Spleen (tissue), 11 donors: ENCODE results near the gene NFE2L2. TPM values are rescaled to one million over a fixed set of nuclear protein-coding genes. Genes with fewer than 3 reads are reported as not detected.

Experiments used
- DNase-seq: peaks from one replicate; pipeline ENCODE4 v3.0.0-alpha.2; 2020
- H3K27ac ChIP-seq, 8 donors: fragments of 200-600 bp; sonication (generic) in 7 of 8; 1 replicate in 4 of 8; 2 replicates in 4 of 8; pipeline versions ENCODE4 v1.5.0 to v1.8.0; 2016 to 2021; ENCODE audit warnings: inconsistent platforms in 4 of 8, mild to moderate bottlenecking in 4 of 8, moderate library complexity in 1 of 8
- H3K27me3 ChIP-seq, 7 donors: fragments of 200-600 bp; sonication (generic) in 6 of 7; replicated peaks in 1 of 7; 1 replicate in 4 of 7; 2 replicates in 3 of 7; pipeline versions ENCODE4 v1.5.0 to v1.8.0; 2016 to 2021; ENCODE audit warnings: inconsistent platforms in 3 of 7, mild to moderate bottlenecking in 1 of 7
- H3K36me3 ChIP-seq, 6 donors: fragments of 200-600 bp; sonication (generic) in 5 of 6; 1 replicate in 4 of 6; 2 replicates in 2 of 6; pipeline versions ENCODE4 v1.5.0 to v1.8.0; 2016 to 2021; ENCODE audit warnings: inconsistent platforms in 2 of 6
- H3K4me1 ChIP-seq, 6 donors: fragments of 200-600 bp; sonication (generic) in 5 of 6; 1 replicate in 3 of 6; 2 replicates in 3 of 6; pipeline versions ENCODE4 v1.5.0 to v1.8.0; 2016 to 2021; ENCODE audit warnings: inconsistent platforms in 3 of 6
- H3K4me3 ChIP-seq, 8 donors: fragments of 200-600 bp; sonication (generic) in 7 of 8; 1 replicate in 4 of 8; 2 replicates in 4 of 8; pipeline versions ENCODE4 v1.5.0 to v1.8.0; 2016 to 2021; ENCODE audit warnings: inconsistent platforms in 4 of 8, mild to moderate bottlenecking in 4 of 8, moderate library complexity in 2 of 8
- H3K9me3 ChIP-seq, 8 donors: fragments of 200-600 bp; sonication (generic) in 7 of 8; 1 replicate in 4 of 8; 2 replicates in 4 of 8; pipeline versions ENCODE4 v1.5.0 to v1.8.0; 2016 to 2021; ENCODE audit warnings: inconsistent platforms in 4 of 8
- POLR2A ChIP-seq, 3 donors: fragments of 450-650 bp; IDR thresholded peaks; one replicate each; pipeline ENCODE4 v1.5.1; 2017; ENCODE audit warnings: antibody characterized with exemption in 3 of 3, mild to moderate bottlenecking in 1 of 3
- POLR2AphosphoS5 ChIP-seq, 3 donors: sonication (generic); formaldehyde crosslinking; IDR thresholded peaks; one replicate each; pipeline ENCODE4 v1.5.1; 2017; ENCODE audit warnings: antibody characterized with exemption in 3 of 3
- WGBS, 5 donors: extraction: QIAGEN DNeasy Blood & Tissue Kit in 3 of 5; methylation state at CpG; one replicate each; pipeline versions ENCODE4 v1.1.5 to v1.1.7; 2013 to 2018; 5-methylcytosine and 5-hydroxymethylcytosine counted together
- intact Hi-C: fragments of 100-400 bp; cut with DNase I; formaldehyde crosslinking; loops from one replicate; pipeline ENCODE4 v1.15.0; 2023; ENCODE audit warnings: low total_unique reads
- microRNA-seq, 3 donors: library from miRNA; unstranded; fragments of <30 nt; microRNA quantifications; one replicate each; pipeline versions ENCODE4 to v1.1.0, GENCODE V29; 2019 to 2020
- polyA plus RNA-seq, 3 donors: library from polyadenylated mRNA; stranded (reverse); fragments of 200-250 nt; gene quantifications; one replicate each; pipeline ENCODE4 v1.2.1, GENCODE V29; 2013
- small RNA-seq, 4 donors: library from RNA; depleted of rRNA; stranded (forward); fragments of <200 nt; gene quantifications; one replicate each; pipeline ENCODE3, GENCODE V24; 2016
- total RNA-seq, 7 donors: library from RNA; depleted of rRNA in 3 of 7; stranded (reverse); fragments of >200 nt in 3 of 7; fragmentation: NEBNext Ultra II Directional in 4 of 7; extraction: Animal tissue kit (Norgen Biotek cat#: 25700) in 4 of 7; gene quantifications; one replicate each; pipeline versions ENCODE4 v1.1.0 to v1.2.1, GENCODE V29; 2016 to 2021
- TF ChIP-seq, protein P1 (sequence below), 11 experiments: fragments of 200-600 bp in 7 of 11; fragments of 450-650 bp in 4 of 11; sonication (generic) in 4 of 11; IDR thresholded peaks in 8 of 11; conservative IDR thresholded peaks in 3 of 11; 1 replicate in 7 of 11; 2 replicates in 4 of 11; pipeline versions ENCODE4 v1.4.0 to v1.8.0; 2016 to 2021; ENCODE audit warnings: antibody characterized with exemption in 11 of 11, inconsistent platforms in 4 of 11, mild to moderate bottlenecking in 1 of 11
- donor health status: healthy with polysubstance abuse.
- donor health status: DM: no; HTN: no; CAD: no; lungs with moderate emphysema.
- donor health status: DM: no; HTN: no; CAD: no.
- donor health status: Bipolar disorder and iron deficiency.
- donor health status: healthy.
- donor health status: DM: no; HTN: no; CAD: no.
- donor health status: DM: yes; HTN: yes; CAD: no.

NFE2L2 gene
- total and polyA plus RNA-seq, 10 donors, result 25.9 to 148 (median 101) TPM

- no peak for DNase-seq
- Histone ChIP-seq H3K27me3 (no peaks in the 10 kb centered on the region), H3K9me3 (no peaks in the 10 kb centered on the region), H3K27ac (no peak overlapping the region), H3K36me3 (no peaks in the 10 kb centered on the region), H3K4me1 (no peaks in the 10 kb centered on the region), H3K4me3 (no peak overlapping the region)
- WGBS, 5 donors, result 81 to 95% (median 91%) methylated on average over 1 of the region's 1 CpG
- intact Hi-C loops, result no loop called here
- TF ChIP-seq, protein P1, sequence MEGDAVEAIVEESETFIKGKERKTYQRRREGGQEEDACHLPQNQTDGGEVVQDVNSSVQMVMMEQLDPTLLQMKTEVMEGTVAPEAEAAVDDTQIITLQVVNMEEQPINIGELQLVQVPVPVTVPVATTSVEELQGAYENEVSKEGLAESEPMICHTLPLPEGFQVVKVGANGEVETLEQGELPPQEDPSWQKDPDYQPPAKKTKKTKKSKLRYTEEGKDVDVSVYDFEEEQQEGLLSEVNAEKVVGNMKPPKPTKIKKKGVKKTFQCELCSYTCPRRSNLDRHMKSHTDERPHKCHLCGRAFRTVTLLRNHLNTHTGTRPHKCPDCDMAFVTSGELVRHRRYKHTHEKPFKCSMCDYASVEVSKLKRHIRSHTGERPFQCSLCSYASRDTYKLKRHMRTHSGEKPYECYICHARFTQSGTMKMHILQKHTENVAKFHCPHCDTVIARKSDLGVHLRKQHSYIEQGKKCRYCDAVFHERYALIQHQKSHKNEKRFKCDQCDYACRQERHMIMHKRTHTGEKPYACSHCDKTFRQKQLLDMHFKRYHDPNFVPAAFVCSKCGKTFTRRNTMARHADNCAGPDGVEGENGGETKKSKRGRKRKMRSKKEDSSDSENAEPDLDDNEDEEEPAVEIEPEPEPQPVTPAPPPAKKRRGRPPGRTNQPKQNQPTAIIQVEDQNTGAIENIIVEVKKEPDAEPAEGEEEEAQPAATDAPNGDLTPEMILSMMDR (IDR thresholded peaks at IDR 0.05 in 8 of 11, conservative IDR thresholded peaks at IDR 0.05 in 3 of 11), result no peak
- TF ChIP-seq POLR2AphosphoS5 (IDR thresholded peaks at IDR 0.05) (no peak), POLR2A (IDR thresholded peaks at IDR 0.05) (no peak)
Measured at GRCh38 chr2:177184606-177185005, 79.9 kb downstream of the NFE2L2 start.

DNA sequence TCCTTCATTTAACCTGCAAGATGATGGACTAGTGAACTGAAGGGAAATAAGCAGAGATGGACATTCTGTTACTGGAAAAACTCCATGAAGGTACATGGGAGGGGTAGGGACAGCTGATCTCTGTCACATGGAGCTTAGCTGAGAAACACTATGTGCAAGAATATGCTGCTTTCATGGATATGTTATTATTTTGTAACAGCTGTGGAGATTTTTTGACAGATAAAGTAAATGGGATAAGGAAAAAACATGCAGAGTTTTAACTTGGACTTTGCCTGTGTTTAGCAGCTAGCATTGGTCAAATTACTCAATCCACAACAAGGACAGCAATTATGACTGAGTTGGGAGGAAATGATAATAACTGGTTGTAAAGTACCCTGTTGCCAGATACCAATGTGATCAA, 80.7 kb downstream of the NFE2L2 start:
- H3K36me3 ChIP-seq, result no peaks in the 10 kb centered on the region
- H3K4me3 ChIP-seq, result no peak overlapping the region
- no peak for DNase-seq
- no peaks in the 10 kb centered on the region for H3K4me1 ChIP-seq
- intact Hi-C loops, result no loop called here
- no peak overlapping the region for H3K27ac ChIP-seq
- TF ChIP-seq, protein P1 (IDR thresholded peaks at IDR 0.05 in 8 of 11, conservative IDR thresholded peaks at IDR 0.05 in 3 of 11), result no peak
- TF ChIP-seq POLR2AphosphoS5 (IDR thresholded peaks at IDR 0.05), result no peak
- no peak for TF ChIP-seq POLR2A (IDR thresholded peaks at IDR 0.05)
- H3K9me3 ChIP-seq, result no peaks in the 10 kb centered on the region
- H3K27me3 ChIP-seq, result no peaks in the 10 kb centered on the region

Small RNA genes within 50 kb of the gene (microRNA-seq; reads per million reads assigned to microRNA genes)
- gene MIR3128, result 0 reads per million in 3 donors
- gene MIR6512, result 0 reads per million in 3 donors

Small RNA genes within 50 kb of the gene (small RNA-seq; reads per million reads assigned to genes)
- gene MIR3128 (0 to 0.35 (median 0.04) reads per million in 4 donors), gene MIR6512 (0 reads per million in 4 donors), gene RF00019 (0 reads per million in 4 donors)

Other genes starting within 250 kb of the NFE2L2 start
- gene HNRNPA3, start 51.9 kb downstream of the NFE2L2 start, total RNA-seq, result 100 to 1,000 TPM in 5 of 7 donors, 10 to 100 TPM in 2; 79.8 to 213 (median 157) TPM
- 100 to 1,000 TPM; 144 to 179 (median 159) TPM for gene HNRNPA3, start 51.9 kb downstream of the NFE2L2 start, polyA plus RNA-seq
- gene AGPS, start 128.0 kb upstream of the NFE2L2 start, total RNA-seq, result 10 to 100 TPM; 25.8 to 44.5 (median 31.4) TPM
- gene AGPS, start 128.0 kb upstream of the NFE2L2 start, polyA plus RNA-seq, result 1 to 10 TPM; 3.3 to 6.4 (median 4.7) TPM